HG03159 (cell line): ENCODE measurements around the gene CLCN6.

Source experiments
- ATAC-seq: cut with Tn5 transposase; IDR thresholded peaks from one replicate; pipeline ENCODE4 v1.9.1; 2021; ENCODE audit warnings: mild to moderate bottlenecking, moderate library complexity; ENCODE audit not compliant: unreplicated experiment

Gene CLCN6

DNA sequence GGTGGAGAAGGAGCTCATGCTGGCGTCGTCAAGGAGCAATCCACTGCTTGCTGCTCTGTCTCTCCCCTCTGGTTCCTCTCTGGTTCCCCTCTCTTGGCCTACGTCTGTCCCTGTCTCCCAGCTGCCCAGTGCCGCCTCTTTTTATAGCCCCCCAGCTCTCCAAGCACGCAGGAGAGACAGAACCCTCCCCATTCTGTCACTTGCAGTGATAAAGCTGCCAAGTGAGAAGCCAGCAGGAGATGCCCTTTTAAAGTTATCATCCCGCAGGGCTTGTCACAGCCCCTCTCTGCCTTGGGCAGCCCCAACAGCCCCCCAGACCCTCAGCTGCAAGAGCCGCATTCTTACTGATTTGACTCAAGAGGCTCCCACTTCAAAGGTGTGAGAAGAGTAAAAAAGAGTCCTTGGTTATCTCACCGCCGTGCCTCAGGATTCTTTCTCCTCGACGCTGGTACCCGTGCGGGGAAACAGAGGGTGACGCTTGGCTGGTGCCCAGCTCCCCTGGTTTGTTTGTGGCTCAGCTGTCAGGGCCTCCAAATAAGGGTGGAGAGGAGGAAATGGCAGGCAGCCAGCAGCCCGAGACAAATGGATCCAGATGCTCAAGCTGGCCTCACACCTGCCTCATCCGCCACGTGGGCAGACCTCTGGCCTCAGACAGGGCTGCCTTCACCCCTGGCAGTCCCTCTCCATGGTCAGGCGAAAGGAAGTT is 41.8 kb downstream of the CLCN6 start, which contains the start of gene NPPA:
TSS of gene NPPA (minus strand) at position 117 of the 706 bp plus-strand sequence. CDS start at position 18, 99 bp downstream.
- no peak for ATAC-seq

DNA sequence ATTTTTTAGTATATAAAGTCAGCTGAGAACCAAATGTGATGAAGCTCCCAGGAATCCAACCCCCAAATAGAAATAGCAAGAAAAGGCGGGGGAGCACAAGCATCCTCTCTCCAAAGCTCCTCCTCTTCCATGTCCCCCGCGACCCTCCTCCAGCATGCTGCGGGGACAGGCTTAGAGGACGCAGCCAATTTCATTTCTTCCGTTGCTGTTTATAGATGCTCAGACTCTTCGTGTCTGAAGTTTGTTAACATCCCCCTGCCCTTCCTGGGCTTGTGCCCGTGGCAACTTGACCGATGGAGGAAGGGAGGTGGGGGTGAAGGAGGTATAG is 42.3 kb downstream of the CLCN6 start:
- no peak for ATAC-seq

DNA sequence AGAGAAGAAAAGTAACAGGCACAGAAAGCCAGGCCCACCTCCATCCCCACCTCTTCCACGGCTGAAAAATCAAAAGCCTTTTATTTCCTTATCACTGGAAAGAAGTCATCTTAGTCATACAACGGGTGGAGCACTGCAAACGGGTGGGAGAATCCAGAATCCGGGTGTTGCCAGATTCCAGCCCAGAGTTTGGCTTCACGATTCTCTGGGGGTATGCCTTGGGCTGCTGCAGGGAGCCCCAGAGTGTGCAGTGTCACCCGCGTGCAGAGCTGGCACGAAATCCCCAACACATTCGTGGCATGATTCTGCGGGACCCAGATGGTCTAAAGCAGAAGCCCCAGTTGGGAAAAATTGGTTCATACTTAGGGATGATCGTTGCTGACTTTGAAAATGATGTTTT is 44.2 kb downstream of the CLCN6 start:
- ATAC-seq, result no peak

DNA sequence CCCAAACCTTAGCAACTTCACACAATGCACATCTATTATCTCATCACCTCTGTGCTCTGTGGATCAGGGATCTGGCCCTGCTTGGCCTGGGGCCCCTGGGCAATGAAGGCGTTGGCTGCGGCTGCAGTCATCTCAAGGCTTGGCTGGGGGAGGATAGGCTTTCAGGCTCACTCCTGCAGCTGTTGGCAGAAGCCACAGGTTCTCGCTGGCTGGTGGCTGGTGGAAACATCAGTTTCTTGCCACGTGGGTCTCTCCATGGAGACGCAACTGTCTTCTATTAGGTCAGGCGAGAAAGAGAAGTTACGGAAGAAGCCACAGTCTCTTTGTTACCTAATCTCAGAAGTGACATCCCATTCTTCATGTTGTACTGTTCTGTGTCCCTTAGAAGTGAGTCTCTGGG is 45.2 kb downstream of the CLCN6 start:
- ATAC-seq, result no peak

DNA sequence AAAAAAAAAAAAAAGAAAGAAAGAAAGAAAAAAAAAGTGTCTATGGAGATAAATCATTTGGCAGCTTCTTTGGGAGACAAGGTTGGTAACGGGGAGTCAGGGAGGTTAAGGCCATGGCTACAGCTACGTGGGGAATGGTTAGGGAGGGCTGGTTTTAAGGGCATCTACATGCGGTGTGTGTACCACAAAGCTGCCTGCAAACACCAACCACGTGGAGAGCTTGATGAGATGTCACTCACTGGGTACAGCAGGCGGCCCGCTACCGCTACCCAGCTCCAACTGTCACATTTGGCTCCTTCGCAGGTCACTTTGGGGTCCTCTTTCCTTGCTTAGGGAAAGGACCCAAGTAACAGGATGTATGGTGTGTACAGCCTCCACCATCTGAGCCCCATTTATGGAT is 48.5 kb downstream of the CLCN6 start:
- ATAC-seq, result no peak

DNA sequence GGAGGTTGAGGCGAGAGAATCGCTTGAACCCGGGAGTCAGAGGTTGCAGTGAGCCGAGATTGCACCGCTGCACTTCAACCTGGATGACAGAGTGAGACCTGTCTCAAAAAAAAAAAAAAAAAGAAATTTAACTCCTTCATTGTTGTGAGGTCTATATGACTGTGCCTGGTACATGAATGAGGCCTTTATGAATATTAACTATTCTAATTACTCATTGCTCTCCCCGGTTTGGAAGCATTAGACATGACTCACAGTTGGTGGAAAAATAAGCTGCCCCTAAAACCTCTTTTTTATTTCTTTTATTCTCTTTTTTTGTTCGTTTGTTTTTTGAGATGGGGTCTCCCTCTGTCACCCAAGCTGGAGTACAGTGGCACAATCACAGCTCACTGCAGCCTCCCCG is 49.4 kb downstream of the CLCN6 start:
- ATAC-seq, result no peak

DNA sequence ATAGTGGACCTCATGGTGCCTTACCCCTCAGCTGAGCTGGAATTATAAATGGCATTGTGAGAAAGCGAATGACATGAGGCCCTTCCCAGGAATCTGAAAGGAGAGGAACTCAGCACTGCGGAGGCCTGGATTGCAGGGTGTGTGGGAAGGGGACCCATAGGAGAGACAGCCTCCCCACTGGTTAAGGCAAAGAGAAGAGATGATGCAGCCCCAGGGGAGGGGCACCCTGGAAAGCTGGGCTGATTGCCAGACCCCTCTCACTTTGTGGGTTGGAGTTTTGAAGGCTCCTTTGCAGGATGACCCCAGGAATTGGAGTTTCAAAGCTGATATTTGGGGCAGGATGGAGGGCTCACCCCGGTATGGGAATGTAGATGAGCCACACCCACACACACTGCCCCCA is 50.7 kb downstream of the CLCN6 start:
- no peak for ATAC-seq

DNA sequence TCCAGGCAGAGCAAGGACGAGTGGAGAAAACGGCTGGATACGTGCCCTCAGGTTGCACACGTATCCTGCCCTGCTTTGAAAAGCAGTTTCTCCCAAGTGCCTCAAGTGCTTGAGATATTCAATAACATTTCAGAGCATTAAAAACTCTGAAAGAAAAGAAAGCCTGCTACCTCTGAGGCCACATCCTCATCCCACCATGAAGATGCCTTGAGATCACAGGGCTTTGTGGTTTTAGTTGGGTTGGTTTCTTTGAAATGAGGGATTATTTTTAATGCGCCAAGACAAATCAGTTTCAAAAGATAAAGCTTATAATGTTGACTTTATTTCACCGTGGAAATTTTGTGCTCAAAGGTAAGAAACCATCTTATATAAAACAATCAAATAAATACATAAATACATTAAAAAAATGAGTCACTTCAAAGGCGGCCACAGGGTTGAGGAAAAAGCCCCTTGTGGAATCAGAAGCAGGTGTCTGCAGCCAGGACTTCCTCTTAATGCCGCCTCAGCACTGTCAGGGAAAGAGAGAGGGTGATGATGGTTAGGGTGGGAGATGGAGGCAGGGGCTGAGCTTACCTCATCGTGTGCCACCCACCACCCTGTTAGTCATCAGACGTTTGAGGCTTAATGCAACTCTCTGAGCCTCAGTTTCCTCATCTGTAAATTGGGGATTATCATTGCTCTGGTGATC is 51.3 kb downstream of the CLCN6 start:
- ATAC-seq, result no peak

DNA sequence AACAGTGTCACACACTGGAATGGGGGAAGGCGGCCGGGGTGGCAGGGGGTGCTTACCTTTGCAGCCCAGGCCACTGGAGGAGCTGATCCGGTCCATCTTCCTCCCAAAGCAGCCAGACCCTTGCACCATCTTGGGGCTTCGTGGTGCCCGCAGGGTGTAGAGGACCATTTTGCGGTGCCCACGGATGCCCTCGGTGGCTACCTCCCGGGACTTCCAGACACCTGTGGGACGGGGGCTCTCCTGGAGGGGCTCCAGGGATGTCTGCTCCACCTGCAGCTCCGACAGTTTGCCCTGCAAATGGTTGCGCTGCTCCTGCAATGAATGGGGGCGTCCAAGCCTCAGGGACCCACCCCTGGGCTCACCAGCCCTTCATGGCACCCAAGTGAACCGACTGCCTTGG is 52.2 kb downstream of the CLCN6 start:
- ATAC-seq, result no peak

DNA sequence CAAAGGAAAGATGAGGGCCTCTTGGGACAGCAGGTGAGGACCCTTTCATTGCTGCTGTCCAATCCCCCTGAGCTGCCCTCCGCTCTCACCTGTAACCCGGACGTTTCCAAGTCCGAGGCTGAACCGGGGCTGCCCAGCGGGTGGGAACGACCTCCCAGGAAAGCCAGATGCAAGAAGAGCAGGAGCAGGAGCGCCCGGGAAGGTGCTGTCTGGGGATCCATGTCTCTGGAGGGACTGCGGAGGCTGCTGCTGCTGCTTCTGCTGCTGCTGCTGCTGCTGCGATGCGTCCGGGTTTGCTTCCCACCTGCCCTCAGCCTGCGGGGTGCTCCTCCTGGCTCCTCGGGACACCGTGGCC is 52.6 kb downstream of the CLCN6 start, which contains the start of gene NPPB:
TSS of gene NPPB (minus strand) at position 333 of the 355 bp plus-strand sequence. CDS start at position 221, 112 bp downstream.
- no peak for ATAC-seq

DNA sequence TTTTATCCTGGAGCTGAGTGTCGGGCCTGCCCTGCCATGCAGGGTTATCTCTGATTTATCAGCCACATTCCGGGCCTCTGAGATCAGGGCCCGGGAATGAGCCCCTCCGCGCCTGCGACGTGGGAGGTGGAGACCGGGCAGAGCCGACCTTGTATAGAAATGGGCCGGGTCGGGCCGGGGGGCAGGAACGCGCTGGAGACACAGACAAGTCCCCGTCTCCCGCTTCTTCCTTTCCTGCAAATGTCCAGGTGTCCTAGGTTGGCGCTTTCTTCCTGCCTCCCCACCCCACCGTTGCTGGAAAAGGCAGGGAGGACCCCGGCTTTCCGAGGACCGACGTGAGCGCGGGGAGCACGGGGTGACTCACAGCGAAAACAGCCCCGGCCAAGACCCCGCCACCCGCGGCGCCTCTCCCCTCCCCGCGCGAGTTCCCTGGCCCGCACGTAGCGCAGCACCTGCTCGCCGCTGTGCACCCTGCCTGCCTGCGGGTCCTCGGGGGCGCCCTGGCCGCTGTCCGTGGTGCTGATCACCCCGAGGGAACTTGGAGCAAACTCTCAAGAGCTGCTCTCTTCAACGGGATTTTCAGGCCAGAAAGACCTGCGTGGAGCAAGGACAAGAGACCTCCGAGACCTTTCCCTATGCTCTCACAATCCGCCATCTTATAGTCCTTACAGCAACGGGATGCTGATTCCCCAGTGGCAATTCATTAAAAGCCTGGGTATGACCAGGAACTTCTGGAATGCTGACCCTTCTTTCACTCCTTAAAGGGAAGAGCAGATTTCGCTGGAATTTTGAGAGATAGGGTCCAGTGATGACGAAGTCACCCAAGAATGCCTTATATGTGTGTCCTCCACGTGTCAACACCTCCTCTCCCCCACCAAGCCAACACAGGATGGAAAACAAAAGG is 53.2 kb downstream of the CLCN6 start:
- no peak for ATAC-seq

DNA sequence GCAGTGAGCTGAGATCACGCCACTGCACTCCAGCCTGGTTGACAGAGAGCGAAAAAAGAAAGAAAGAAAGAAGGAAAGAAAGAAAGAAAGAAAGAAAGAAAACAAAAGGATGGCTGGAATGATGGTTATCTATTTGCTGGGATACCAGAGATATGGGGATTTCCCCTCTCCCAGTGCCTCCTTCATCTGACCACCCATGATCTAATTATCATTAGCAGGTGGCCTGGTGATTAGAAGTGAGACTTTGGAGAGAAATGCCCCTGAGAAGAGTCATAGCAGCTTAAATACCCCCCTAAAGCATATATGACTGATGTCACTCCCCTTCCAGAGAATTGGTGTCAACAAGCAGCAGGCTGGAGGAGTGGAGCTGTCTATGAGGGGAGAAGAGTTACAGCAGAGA is 54.1 kb downstream of the CLCN6 start:
- ATAC-seq, result no peak

DNA sequence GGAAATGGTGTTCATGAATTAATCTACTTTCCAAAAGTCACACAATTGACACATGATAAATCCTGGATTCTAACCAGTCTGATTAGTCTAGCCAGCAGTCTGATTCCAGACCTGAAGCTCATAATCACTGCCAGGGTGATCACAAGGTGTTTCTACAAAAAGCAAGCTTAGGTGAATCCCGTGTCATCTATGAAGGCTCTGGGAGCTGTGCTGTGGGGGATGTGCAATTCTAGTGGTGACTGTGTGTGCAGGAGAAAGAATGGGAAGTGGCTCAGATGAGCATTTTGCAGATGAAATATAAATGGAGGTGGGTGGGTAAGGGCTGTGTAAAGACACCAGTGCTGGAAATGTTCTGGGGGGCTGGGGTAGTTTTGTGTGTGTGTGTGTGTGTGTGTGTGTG is 54.6 kb downstream of the CLCN6 start:
- no peak for ATAC-seq

DNA sequence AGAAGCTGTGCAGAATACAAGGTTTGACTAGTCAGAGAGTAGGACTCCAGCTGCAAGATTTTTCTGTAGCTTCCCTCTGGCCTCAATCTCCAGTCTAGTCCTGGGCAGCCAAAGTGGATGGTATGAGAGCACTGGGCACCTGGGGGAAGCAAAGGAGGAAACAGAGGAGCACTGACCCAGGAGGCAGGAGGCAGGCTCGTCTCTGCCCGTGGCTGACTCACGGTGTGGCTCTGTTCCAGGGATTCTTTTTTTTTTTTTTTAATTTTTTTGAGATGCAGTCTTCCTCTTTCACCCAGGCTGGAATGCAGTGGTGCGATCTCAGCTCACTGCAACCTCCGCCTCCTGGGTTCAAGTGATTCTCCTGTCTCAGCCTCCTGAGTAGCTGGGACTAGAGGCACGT is 56.9 kb downstream of the CLCN6 start:
- ATAC-seq, result no peak

DNA sequence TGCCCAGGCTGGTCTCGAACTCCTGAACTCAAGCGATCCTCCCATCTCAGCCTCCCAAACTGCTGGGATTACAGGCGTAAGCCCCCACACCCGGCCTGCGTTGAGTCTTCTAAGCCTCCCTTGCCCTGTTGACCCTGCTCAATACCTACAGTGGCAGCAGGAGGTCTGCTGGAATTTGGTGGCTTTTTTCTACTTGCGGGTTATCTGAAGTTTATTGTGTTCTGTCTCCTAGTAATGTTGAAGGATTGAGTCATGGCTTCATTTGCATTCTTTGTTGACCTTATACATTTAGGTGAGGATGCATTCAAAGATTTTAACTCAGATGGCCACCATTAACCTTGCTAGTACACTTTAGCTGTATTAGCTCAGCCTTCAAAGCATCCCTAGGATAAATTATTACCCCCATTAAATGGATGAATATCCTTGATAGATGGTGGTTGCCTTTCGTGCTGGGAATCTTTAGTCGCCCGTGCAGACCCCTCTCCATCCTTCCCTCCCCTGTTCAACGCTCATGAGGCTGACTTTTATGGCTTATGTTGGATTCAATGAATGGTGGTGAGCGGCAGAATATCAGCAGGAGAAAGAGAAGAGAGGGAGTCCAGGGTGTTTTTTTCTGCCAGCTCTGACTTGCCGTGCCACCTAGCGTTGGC is 62.5 kb downstream of the CLCN6 start:
- ATAC-seq, result no peak

DNA sequence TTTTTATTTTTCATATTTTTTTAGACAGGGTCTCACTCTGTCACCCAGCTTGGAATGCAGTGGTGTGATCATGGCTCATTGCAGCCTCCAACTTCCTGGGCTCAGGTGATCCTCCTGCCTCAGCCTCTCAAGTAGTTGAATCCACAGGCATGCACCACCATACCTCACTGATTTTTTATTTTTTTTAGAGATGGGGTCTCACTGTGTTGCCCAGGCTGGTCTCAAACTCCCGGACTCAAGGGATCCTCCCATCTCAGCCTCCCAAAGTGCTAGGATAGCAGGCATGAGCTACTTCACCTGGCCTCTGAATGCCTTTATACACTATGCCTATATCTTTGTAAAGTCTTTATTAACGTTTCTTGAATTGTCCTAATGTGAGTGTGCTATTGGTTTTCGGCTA is 63.1 kb downstream of the CLCN6 start:
- ATAC-seq, result no peak

DNA sequence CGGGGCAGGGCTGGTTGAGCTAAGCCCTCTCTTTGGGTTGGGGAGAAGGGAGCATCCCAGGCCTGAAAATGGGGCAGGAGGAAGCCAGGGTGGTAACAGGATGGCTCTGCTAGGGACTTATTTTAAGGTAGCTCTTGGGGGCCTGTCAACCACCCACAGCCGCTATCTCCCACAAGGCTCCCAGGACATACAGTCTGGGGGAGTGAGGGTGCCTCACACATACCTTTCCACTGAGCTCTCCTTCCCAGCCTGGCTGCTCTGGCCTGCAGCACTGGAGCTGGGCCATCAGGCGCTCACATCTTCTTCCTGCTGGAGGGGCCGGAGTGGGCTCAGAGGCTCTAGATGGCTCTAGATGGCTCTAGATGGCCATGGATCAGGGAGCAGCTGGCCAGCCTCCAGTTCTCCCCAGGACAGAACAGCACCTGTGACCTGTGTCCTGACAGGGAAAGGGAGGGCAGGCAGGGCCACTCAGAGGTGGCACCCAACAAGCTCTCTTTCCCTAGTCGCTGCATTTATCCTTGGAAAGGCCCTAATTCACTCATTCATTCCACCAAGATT is 63.7 kb downstream of the CLCN6 start:
- ATAC-seq, result no peak

DNA sequence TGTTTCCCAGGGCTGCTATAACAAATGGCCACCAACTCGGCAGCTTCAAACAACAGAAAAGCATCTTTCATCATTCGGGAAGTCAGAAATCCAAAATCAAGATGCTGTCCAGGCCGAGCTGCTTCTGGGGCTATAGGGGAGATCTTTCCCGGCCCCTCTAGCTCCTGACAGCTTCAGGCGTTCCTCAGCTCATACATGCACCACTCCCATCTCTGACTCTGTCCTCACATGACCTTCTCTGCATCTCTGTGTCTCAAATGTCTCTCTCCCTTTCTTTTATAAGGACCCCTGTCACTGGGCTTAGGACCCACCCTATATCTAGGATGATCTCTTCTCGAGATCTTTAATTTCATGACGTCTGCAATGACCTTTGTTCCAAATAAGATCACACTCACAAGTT is 66.6 kb downstream of the CLCN6 start:
- ATAC-seq, result no peak

DNA sequence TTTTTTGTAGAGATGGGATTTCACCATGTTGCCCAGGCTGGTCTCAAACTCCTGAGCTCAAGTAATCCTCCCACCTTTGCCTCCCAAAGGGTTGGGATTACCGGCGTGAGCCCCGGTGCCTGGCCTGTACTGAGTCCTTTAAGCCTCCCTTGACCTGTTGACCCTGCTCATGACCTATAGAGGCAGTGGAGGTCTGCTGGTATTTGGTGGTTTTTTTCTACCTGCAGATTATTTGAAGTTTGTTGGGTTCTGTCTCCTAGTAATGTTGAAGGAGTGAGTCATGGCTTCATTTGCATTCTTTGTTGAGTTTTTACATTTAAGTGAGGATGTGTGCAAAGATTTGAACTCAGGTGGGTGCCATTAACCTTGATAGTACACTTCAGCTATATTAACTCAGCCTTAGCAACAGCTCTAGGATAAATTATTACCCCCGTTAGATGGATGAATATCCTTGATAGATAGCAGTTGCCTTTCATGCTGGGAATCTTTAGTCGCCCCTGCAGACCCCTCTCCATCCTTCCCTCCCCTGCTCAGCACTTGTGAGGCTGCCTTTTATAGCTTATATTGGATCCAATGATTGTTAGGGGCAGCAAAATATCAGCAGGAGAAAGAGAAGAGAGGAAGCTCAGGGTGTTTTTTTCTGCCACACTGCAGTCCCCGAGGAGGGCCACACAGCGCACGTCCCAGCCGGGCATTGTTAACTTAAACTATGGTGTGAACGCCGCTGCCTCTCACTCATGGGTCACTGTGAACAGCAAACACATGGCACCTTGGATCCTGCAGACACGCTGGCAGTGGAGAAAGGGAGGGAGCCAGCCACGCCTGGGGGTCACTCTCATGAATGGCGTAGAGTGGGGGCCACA is 67.6 kb downstream of the CLCN6 start:
- ATAC-seq, result no peak

DNA sequence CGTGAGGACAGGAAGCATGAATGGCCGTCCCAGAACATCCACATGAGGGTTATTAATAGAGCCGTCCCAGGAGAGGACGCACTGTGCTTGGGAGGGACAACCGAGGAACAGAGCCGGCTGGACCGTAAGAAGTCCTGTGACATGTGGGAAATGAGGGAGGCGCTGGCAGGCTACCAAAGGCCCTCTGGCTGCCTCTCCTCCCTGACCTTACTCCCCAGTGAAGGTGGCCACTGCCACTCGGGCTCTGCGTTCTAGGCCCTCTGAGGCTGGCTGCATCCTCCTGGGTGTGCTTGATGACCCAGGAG is 68.2 kb downstream of the CLCN6 start:
- no peak for ATAC-seq
